Germinal center (tissue), 1 donor: ENCODE measurements around the gene TEF.
A peak's percentile ranks its signal among the peaks of the same experiment; 100 is the strongest.
"Not testable (repeated sequence)": the region's sequence is repeated elsewhere in the genome, so short reads cannot be mapped to it uniquely, and the experiment has no call there.

Experiments used
- DNase-seq: peaks from one replicate; pipeline ENCODE4 v3.0.0; 2012; ENCODE audit warnings: mixed read lengths, low spot score

TEF gene

DNA sequence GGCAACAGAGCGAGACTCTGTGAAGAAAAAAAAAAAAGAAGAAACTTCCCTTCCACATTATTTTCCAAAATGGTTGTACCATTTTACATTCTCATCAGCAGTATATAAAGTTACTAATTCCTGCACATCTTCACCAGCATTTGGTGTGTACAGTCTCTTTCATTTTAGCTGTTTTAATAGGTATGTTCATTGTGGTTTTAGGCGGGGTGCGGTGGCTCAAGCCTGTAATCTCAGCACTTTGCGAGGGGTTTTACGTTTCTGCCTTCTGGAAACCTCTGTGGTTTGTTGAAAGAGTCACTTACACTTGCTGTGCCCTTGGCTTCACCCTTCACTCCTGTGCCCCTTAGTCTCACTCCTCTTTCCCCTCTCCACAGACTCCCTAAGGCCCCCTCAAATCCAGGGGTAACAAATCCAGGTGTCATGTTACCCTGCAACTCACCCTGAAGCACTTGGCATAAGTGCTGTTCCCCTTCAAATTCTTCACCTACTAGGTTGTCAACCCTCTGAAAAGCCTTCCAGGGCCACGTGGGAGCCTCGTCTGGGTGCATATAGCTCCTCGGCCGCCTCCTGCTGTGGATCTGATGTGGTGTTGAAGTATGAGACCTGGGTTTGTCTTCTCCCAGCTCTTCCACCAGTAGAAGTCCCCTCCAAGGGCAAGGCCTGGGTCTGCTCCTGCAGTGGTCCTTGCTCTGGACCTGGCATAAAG lies 44.1 kb downstream of the TEF start:
- no peak for DNase-seq

DNA sequence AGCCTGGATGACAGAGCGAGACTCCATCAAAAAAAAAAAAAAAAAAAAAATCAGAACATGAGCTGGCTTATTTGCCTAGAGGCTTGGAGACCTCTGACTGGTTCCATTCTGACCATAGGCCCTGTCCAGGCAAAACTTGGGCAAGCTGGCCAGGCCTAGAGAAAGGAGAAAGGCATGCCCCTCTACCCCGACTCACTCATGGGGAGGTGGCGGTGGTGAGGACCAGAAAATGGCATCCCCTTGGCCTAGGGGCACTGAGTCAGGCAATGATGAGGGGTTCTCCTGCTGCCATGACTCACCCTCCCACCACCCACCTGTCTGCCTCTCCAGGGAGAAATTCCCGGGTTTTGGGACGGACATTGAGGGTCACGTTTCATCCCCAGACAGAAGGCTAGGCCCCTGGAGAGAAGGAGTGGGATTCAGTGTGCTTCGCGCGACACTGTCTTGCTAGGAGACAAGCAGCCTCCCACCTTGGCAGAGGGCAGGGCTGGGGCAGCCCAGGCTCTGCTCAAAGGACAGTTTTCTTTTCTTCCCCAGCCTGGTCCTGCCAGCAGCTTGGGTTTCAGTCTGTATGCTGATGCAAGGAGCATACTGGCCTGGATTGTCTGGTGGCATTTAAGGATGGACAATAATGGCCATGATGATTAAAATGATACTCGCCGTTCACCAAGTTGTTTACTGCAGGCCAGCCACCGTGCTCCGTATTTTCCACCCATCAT lies 47.6 kb downstream of the TEF start:
- no peak for DNase-seq

DNA sequence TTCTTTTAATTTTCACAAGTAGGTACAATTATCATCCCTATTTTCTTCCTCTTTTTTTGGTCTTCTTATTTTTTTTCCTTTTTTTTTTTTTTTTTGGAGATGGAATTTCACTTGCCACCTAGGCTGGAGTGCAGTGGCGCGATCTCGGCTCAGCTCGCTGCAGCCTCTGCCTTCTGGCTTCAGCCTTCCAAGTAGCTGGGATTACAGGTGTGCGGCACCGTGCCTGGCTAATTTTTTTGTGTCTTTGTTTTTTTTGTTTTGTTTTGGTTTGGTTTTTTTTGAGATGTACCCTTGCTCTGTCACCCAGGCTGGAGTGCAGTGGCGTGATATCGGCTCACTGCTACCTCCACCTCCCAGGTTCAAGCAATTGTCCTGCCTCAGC lies 48.2 kb downstream of the TEF start:
- DNase-seq: no peak

DNA sequence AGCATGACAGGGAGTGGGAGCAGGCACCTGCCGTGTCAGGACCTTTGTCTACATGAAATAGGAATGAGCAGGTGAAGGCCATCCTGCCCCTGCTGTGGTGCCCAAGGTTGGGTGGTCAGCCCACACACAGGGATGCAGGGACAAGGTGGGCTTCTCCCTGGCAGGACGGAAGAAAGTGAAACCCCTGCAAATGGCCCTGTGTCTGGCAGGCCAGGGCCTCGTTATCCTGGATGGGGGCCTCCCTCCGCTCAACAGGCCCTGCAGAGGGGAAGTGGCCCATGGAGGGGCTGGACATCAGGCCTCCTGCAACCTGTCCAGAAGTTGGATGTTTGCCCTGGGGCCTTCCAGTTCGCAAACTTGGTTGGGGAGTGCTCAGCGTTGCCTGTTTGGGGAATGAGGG lies 49.9 kb downstream of the TEF start:
- no peak for DNase-seq

DNA sequence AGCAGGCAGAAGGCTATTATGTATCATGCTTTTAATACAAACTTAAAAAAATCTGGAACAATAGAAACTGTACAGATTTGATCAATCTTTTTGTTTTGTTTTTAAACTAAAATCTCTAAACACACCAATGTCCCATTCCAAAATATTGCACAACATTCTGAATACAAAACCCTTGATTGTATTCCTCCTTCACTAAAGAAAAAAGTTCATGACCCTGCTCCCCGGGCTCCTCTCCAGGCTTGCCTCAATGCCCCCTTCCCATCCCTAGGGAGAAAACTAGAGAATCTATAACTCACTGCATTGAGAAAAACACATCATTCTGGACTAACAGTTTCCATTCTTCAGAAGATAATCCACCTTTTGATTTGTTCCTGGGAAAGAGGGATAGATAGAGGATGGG lies 51.7 kb downstream of the TEF start:
- not testable (repeated sequence) for DNase-seq

DNA sequence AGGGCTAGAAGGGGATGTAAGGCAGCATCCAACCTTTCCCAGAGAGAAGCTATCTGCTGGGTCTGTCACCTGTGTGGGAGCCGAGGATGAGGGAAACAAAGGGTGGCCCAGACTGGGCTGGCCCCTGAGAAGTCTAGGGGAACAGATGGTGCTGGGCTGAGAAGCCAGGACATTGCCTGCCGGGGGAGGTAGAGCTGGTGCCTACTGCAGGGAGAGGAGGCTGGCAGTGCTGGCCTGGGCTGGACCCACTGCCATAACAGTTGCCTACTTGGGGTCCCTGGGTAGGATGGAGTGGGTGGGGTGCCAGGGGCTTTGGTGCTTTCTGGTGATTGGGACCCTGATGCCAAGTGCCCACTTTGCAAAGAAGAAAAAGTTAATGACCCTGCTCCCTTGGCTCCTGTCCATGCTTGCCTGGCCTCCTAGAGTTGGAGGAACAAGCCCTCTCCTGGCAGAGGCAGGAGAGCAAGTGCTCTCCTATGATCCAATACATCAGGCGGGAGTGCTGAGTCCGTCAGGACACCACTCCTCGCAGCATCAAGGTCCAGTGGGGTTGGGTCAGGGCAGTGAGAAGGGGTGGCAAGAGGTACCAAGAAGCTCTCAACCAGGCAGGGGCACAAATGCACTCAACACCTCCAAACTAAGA lies 52.7 kb downstream of the TEF start:
- DNase-seq: not testable (repeated sequence)

DNA sequence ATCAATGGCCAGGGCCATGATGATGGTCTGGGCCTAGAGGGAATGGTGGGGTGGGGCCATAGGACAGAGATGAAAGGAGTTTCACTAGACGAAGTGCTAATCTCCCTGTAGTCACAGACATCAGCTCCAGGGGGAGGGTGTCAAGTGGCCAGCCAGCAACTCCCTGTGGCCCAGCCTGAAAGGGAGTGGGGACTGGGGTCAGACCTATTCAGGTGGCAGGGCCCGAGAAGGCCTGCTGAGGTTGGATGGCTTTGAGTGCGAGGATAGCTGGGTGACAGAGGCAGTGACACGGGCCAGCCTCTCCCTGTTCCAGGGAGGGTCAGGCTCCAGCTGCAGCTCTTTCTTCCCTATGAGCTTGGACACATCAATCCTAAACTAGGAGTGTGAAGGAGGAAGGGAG lies 53.8 kb downstream of the TEF start:
- DNase-seq: no peak

DNA sequence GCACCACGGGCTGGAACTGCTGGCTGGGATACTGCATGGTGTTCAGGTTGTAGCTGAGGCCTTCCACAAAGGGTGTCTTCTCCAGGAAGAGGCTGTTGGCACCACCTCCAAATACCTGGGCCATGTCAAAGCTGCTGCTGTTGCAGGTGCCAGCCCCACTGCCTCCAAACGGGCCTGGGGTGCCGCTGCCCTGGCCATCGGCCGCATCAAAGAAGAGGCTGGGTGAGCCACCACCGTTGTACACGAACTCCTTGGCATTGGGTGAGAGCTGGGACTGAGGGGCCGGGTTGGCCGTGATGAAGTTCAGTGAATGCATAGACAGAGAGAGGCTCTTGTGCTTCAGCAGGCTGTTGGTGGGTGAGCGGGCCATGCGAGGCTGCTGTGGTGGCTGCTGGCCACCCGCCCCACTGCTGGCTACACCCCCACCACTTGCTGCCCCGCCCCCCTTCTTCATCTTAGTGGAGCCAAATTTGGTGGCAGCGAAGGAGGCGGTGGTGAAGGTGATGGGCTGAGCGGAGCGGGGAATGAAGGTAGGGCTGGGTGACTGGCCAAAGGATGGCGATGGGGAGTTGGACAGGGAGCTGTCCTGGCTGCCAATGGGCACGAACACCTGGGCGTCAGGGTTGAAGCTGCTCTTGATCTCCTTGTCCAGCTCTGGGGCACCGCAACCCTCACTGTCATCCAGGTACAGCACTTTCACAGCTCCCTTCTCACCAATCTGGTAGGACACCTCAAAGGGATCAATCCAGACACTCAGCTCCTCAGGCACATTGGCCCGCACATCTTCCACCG lies 54.8 kb downstream of the TEF start:
- DNase-seq: no peak

DNA sequence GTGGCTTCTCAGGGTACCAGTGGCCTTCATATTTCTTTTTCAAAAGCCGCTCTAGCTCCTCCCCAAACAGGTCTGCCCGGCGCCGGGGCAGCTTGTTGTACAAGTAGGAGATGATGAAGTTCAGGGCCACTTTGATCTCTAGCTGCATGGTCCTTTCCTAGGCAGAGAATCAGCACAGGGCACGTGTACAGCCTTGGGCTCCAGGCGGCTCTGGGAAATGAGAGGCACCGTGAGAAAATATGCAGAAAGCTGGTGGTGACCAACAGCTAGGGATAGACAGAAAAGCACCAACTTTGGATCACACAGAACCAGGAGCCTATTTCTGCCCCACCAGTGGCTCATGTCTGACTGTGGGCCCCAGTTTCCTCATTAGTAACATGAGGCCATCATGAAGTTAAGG lies 55.5 kb downstream of the TEF start:
- no peak for DNase-seq

DNA sequence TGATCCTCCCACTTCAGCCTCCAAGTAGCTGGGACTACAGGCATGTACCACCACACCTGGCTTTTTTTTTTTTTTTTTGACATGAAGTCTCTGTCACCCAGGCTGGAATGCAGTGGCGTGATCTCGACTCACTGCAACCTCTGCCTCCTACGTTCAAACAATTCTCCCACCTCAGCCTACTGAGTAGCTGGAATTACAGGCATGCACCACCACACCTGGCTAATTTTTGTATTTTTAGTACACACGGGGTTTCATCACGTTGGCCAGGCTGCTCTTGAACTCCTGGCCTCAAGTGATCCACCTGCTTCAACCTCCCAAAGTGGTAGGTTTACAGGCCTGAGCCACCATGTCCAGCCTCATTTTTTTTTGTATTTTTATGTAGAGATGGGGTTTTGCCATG lies 58.8 kb downstream of the TEF start:
- not testable (repeated sequence) for DNase-seq

DNA sequence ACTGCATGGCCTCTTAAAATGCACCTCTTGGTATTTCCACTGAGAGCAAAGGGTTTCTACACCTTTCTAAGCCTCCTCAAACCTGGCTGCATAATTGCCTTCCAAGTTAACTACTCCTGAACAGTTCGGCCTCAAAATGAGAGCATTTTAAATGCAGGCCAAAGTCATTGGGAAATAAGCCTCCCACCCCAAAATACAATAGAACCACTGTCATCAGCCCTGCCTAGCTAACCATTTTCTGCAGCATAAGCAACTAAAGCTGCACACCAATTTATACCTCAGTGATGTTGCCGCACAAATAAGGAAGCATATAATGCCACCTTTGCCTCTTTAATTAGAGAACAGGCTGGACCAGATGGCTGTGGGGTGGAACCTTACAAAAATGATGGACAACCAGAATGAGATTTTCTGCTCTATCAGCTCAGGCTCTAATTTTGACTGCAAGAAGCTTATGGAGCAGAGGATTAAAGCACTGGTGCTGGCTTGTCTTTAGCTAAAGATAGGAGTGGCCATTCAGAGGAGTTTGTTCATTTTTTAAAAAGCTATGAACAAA lies 60.6 kb downstream of the TEF start:
- no peak for DNase-seq

DNA sequence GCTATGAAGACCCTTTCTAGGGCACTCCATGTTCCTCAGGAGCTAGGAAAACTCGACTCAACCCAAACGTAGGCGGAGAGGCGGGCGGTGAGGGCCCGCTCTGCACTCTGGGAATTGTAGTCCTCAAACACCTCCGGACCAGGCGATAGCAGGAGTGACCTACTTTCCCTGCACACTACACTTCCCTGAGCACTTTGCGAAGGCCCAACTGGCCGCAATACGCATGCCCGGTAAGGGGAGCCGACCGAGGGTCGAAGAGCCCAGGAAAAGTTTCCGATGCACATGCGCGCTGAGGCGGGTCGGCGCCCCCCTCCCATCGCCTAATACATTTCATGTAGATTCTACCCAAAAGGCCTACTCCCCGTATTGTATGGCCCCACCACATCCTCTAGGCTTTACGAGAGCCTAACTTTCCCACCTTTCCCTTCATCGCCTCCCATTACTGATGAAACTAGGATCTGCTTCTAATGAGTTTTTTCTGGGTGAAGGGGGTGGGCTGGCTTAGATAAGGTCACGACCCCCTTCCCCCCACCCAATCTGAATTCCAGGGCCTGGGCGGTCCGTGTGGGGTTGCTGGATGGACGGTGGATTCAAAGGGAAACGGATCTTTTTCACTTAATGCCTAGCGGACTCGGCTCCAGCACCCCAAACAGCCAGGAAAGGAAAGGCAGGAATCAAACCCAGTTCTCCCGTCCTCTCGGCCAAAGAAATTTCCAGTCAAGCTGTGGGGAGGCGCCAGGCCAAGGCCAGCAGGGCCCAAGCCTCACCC lies 62.8 kb downstream of the TEF start:
- DNase-seq: peak; percentile 66

DNA sequence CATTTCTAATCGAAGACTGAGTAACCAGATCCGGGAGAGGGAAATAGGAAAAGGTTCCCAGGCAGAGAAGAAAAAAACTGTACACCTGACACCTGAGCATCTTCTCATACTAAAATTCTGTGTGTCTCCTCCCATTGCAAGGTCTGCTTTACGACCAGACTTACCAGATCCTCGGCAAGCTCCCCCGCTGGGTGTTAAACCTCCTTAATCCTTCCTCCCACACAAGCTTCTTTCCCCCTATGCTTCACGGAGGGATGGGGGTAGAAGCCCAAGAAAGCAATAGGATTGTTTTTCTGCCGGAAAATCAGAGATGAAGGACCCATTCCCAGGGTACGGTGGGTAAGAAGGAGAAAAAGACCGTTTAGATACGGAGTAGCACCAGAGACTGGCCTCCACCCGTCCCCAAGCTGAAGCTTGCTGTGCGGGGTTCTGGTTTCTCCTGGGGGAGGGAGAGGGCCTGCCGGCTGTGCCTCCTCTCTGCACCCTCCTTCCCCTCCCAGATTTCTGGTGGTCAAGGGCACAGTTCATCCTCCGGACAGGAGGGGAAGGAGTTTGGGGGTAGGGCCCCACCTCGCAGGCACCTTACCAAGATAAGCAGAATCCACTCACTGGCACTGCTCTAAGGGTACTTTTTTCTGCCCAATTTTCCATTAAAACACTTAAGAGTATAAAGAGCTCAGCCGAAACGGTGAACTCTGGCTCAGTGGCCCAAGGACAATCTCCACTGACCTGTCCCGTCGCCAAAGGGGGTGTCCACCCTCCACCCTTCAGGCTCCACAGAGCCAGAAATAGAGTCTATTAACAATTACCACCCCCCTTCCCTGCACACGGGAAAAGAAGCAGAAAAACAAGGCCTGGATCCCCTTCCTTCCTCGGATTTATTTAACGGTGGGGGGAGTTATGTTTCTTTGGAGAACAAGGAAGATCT lies 63.7 kb downstream of the TEF start:
- DNase-seq: no peak

DNA sequence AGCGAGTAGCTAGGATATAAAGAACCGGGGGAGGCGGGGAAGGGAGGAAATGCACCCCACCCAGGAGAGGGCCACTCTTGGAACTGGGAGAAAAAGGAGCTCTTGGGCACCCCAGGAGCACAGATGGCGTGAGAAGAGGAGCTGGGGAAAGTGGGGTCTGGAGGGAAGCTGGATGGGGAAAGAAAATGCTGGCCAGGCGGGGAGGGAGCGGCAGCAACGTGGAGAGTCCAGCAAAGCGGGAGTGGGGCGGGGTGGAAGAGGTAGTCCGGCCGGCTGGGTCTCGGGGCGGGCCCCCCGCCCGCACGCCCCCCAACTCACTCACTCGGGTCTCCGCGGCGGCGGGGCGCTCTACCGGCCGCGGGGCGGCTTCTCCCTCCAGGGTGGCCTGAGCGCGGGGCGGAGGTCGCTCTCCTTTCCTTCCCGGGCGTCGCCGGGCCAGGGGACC lies 64.3 kb downstream of the TEF start:
- DNase-seq: no peak

DNA sequence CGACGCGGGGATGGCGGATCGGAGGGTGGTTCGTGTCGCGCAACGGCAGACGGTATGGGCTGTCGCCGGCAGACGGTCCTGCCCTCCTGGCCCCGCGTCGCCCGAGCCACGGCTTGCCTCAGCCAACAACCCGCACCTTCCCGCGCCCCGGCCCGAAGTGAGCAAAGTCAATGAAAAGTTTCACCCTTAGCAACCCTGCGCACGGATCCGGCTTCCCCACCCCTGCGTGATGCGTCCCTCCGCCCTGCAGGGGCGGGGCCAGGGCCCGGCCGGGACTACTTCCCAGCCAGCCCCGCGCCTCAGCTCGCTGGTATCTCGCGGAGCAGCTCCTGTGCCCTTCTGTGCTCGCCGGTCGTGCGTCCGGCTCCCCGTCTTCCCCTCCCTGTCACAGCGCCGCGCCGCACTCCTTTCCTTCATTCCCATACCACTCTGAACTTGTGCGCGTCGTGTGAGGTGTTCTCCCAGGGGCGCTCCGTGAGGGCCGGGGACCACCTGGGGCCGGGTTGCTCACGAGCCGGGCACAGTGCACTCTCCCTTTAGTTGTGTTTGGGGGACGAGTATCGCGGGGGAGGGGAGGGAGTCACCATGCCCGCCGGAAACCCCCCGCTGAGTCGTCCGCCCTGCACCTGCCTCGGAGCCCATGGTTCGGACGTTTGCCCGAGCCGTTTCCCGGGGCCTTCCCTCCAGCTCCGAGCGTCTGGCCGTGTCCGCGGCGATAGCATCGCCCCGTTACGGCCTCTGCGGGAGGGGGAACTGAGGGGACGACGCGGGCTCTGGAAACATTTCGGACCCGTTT lies 65.1 kb downstream of the TEF start, which contains the start of gene TOB2:
Gene TOB2, minus strand, starts transcription at position 163 of the 796 bp plus-strand sequence. CDS start 9,456 bp downstream, outside the sequence.
- DNase-seq: peak; percentile 86

DNA sequence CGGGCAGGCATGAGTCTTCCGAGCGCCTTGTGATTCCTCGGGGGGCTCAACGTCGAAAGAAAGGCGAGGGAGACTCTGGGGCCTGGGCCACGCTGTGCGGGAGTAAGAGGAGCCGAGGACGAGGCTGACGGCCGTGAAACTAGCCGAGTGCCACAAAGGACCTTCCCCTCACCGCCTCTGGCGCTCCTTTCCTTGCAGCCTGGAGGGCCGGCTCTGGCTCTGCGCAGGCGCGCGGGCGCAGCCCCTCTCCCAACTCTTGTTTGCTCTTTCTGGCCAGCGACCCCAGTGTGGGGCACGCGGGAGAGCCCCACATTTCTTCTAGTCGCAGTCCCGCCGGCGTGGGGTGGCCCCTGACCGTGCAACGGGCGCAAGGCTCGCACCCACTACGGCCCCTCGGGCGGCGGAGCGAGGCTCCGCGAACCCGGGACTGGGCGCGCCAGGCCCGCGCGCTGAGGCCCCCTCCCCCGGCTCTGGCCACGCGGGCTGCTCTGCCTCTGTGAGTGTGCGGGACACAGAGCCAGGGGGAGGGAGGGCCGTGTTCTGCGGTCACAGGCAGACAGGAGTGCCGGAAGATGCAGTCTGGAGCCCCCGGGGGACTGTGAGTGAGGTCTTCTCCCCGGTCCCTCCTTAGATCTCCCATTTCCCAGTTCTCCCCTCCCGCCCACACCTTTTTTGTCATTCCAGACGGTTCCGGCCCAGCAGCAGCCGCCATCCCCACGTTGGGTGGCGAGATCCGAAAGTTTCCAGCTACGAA lies 65.9 kb downstream of the TEF start:
- peak; percentile 52 for DNase-seq

DNA sequence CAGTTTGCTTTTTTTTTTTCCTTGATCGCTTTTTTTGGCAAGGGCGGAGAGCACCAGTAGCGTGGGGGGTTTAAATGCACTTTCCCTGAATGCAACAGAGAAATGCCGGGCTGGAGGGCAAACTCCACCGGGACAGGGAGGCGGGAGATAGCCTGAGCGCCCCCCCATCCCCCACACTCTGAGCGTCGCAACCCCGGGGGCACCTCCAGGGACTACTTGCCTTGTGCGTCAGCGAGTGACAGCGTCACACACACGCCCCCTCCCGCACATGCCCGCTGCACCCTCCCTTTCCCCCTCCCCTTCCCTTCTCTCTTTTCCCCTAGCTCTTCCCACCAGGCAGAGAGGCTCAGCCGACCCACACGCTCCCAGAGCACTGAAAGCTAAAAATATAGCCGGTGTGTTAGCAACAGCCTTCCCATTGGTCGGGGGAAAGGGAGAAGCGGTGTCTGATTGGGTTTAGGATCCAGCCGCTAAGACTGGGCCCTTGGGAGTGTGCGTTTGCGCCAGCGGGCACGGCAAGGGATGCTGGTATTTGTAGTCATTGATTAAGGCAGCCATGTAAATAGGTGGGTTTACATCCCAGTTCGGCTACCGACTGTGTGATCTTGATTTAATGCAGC lies 66.6 kb downstream of the TEF start:
- peak; percentile 92 for DNase-seq
